Right lobe of liver (tissue), 6 donors: ENCODE data around the gene LDLRAD4. TPM values are rescaled to one million over a fixed set of nuclear protein-coding genes. Genes with fewer than 3 reads are reported as not detected.

Source experiments
- ATAC-seq, 4 donors: fragments of 200-7000 bp; cut with Tn5 transposase; one replicate each; pipeline ENCODE4 v1.9.1; 2020; ENCODE audit warnings: mild to moderate bottlenecking in 4 of 4, moderate library complexity in 4 of 4
- DNase-seq, 3 donors: peaks; one replicate each; pipeline ENCODE4 v3.0.0-alpha.2; 2020
- H3K27ac ChIP-seq, 3 donors: fragments of 200-600 bp; one replicate each; pipeline ENCODE4 v1.8.0; 2022
- H3K27me3 ChIP-seq, 2 donors: fragments of 200-600 bp; one replicate each; pipeline ENCODE4 v1.8.0; 2022
- H3K36me3 ChIP-seq, 4 donors: fragments of 200-600 bp; sonication (generic) in 1 of 4; one replicate each; pipeline versions ENCODE4 v1.5.1 to v1.8.0; 2017 to 2022; ENCODE audit warnings: control low read depth in 1 of 4
- H3K4me1 ChIP-seq, 4 donors: fragments of 200-600 bp; sonication (generic) in 1 of 4; one replicate each; pipeline versions ENCODE4 v1.5.1 to v1.8.0; 2017 to 2022; ENCODE audit warnings: control low read depth in 1 of 4
- H3K4me3 ChIP-seq, 3 donors: fragments of 200-600 bp; one replicate each; pipeline ENCODE4 v1.8.0; 2022
- H3K9me3 ChIP-seq, 4 donors: fragments of 200-600 bp; sonication (generic) in 1 of 4; one replicate each; pipeline versions ENCODE4 v1.5.1 to v1.8.0; 2017 to 2022; ENCODE audit warnings: control low read depth in 1 of 4
- POLR2A ChIP-seq: fragments of 450-650 bp; IDR thresholded peaks from one replicate; pipeline ENCODE4 v1.6.1; 2017; ENCODE audit warnings: antibody characterized with exemption, mild to moderate bottlenecking
- WGBS: methylation state at CpG from one replicate; pipeline ENCODE4 v1.1.6; 2018; ENCODE audit warnings: low coverage, low lambda C conversion rate; ENCODE audit not compliant: insufficient coverage; ENCODE audit errors: missing lambda C conversion rate; 5-methylcytosine and 5-hydroxymethylcytosine counted together
- intact Hi-C, 2 donors: fragments of 100-400 bp; cut with DNase I; formaldehyde crosslinking; loops; one replicate each; pipeline versions ENCODE4 v1.11.2 to v1.14.1; 2022
- total RNA-seq, 6 experiments: library from RNA; depleted of rRNA in 2 of 6; stranded (reverse); fragments of >200 nt in 2 of 6; fragmentation: NEBNext Ultra II Directional in 3 of 6; extraction: Animal tissue kit (Norgen Biotek cat#: 25700) in 3 of 6; gene quantifications; one replicate each; pipeline versions ENCODE4 v1.1.0 to v1.2.4, GENCODE V29; 2016 to 2023
- TF ChIP-seq, protein P1 (sequence below), 4 donors: fragments of 200-600 bp in 3 of 4; fragments of 450-650 bp in 1 of 4; IDR thresholded peaks; one replicate each; pipeline versions ENCODE4 v1.5.1 to v1.8.0; 2016 to 2022; ENCODE audit warnings: antibody characterized with exemption in 4 of 4, mild to moderate bottlenecking in 2 of 4
- donor health status: DM: no; HTN: yes; CAD: no.
- donor health status: DM: no; HTN: no; CAD: no.
- donor health status: DM: no; HTN: no; CAD: no.
- donor health status: DM: no; HTN: yes; CAD: no.
- donor health status: DM: no; HTN: yes; CAD: no.

LDLRAD4 gene
- total RNA-seq, 6 experiments from 2014 or later, result 10.6 to 66.4 (median 18.7) TPM

DNA sequence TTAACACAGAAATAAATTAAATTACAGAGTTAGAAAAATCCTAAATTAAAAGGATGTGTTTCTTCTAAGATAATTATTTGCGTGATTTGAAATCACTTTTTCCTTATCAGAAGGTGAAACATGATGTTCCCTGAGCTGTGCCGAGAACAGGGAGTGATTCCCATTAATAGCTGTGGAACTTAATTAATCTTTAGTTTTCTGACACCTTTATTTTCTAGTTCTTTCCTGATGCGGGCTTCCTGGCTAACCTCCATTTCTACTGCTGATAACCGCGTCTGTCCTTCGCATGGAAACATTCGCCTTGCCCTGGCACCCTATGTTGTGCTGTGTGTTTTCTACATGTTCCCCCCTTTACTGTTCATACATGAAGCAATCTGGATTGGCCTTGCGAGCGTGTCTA is 334.9 kb downstream of the LDLRAD4 start:
- WGBS, result 73% methylated on average over 9 of the region's 9 CpGs
- ATAC-seq (no peak), DNase-seq (no peak)
- Histone ChIP-seq H3K27ac (no peak overlapping the region), H3K4me1 (peaks cover 0 to 17% (median 8%) of the 10 kb centered on the region in 4 donors), H3K9me3 (no peaks in the 10 kb centered on the region), H3K27me3 (no peaks in the 10 kb centered on the region), H3K36me3 (no peaks in the 10 kb centered on the region), H3K4me3 (no peak overlapping the region)
- TF ChIP-seq, protein P1, sequence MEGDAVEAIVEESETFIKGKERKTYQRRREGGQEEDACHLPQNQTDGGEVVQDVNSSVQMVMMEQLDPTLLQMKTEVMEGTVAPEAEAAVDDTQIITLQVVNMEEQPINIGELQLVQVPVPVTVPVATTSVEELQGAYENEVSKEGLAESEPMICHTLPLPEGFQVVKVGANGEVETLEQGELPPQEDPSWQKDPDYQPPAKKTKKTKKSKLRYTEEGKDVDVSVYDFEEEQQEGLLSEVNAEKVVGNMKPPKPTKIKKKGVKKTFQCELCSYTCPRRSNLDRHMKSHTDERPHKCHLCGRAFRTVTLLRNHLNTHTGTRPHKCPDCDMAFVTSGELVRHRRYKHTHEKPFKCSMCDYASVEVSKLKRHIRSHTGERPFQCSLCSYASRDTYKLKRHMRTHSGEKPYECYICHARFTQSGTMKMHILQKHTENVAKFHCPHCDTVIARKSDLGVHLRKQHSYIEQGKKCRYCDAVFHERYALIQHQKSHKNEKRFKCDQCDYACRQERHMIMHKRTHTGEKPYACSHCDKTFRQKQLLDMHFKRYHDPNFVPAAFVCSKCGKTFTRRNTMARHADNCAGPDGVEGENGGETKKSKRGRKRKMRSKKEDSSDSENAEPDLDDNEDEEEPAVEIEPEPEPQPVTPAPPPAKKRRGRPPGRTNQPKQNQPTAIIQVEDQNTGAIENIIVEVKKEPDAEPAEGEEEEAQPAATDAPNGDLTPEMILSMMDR (IDR thresholded peaks at IDR 0.05), result no peak
- no peak for TF ChIP-seq POLR2A
- intact Hi-C loops, result no loop called here

- no peaks in the 10 kb centered on the region for H3K36me3 ChIP-seq
Measured at GRCh38 chr18:13555192-13555591, 336.6 kb downstream of the LDLRAD4 start.

GRCh38 chr18:13555865-13556264 is 337.3 kb downstream of the LDLRAD4 start:
- H3K4me1 ChIP-seq, result peaks cover 0 to 11% (median 6%) of the 10 kb centered on the region in 4 donors
- WGBS, result 60% methylated on average over 3 of the region's 3 CpGs
- TF ChIP-seq, protein P1 (IDR thresholded peaks at IDR 0.05), result no peak
- TF ChIP-seq POLR2A, result no peak
- intact Hi-C loops, result no loop called here
- DNase-seq (no peak), ATAC-seq (no peak)
- no peak overlapping the region for H3K27ac ChIP-seq
- H3K9me3 ChIP-seq, result no peaks in the 10 kb centered on the region
- H3K4me3 ChIP-seq, result no peak overlapping the region
- H3K36me3 ChIP-seq, result no peaks in the 10 kb centered on the region
- no peaks in the 10 kb centered on the region for H3K27me3 ChIP-seq

More at GRCh38 chr18:13555192-13555591, 336.6 kb downstream of the LDLRAD4 start:
- Histone ChIP-seq H3K4me3 (no peak overlapping the region), H3K27me3 (no peaks in the 10 kb centered on the region), H3K9me3 (no peaks in the 10 kb centered on the region), H3K27ac (no peak overlapping the region), H3K4me1 (peaks cover 0 to 17% (median 6%) of the 10 kb centered on the region in 4 donors)
- DNase-seq (no peak), ATAC-seq (no peak)
- intact Hi-C loops, result no loop called here
- 89% methylated on average over 2 of the region's 2 CpGs for WGBS
- TF ChIP-seq, protein P1 (IDR thresholded peaks at IDR 0.05), result no peak
- TF ChIP-seq POLR2A, result no peak

DNA sequence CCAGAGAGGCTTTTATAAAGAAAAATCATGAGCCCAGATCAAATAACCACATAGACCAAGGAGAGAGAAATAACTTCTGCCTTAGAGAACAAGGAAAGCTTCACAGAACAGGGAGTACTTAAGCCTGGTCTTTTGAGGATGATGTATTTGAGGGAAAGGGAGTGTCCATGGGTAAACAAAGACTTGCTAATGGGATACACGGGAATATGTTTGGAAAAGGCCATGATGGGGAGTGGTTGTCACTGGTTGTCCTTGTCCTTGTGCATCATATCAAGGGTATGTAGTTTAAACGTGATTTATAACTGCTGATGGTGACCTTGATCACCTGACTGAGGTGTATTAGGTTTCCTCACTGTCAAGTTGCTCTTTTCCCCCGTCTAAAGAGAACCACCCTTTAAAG is 337.9 kb downstream of the LDLRAD4 start:
- no peak overlapping the region for H3K4me3 ChIP-seq
- intact Hi-C loops, result no loop called here
- WGBS, result 25% methylated on average over 3 of the region's 3 CpGs
- H3K4me1 ChIP-seq, result peaks cover 0 to 8% (median 2%) of the 10 kb centered on the region in 4 donors
- H3K27ac ChIP-seq, result no peak overlapping the region
- ATAC-seq, result no peak
- H3K36me3 ChIP-seq, result no peaks in the 10 kb centered on the region
- no peaks in the 10 kb centered on the region for H3K9me3 ChIP-seq
- no peak for DNase-seq
- TF ChIP-seq, protein P1 (IDR thresholded peaks at IDR 0.05), result no peak
- TF ChIP-seq POLR2A, result no peak
- no peaks in the 10 kb centered on the region for H3K27me3 ChIP-seq

DNA sequence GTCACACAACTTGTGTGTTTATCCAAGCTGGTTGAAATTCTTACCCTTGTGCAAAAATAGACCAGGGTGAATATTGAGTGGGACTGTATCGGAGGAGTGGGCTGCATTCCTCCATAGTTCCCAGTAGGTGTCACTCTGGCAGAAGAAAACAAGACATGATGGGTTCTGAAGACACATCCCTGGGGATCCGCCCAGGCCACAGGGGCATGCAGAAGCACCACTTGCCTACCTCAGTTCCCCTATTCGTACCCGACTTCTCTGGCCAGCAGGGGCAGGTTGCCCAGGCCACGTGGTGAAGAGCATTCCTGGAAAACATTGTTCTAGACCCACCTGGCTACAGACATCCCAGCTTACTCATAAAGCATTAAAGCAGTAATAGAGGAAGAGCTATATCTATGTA is 339.6 kb downstream of the LDLRAD4 start:
- H3K27me3 ChIP-seq, result no peaks in the 10 kb centered on the region
- H3K27ac ChIP-seq, result no peak overlapping the region
- DNase-seq (no peak), ATAC-seq (peak; percentile 78 to 89 (median 82))
- intact Hi-C loops, result no loop called here
- no peak for TF ChIP-seq POLR2A
- TF ChIP-seq, protein P1 (IDR thresholded peaks at IDR 0.05), result peak; percentile 44 to 60 (median 49)
- H3K9me3 ChIP-seq, result no peaks in the 10 kb centered on the region
- H3K36me3 ChIP-seq, result no peaks in the 10 kb centered on the region
- 6% methylated on average over 5 of the region's 5 CpGs for WGBS
- H3K4me3 ChIP-seq, result no peak overlapping the region
- H3K4me1 ChIP-seq, result peaks cover 0 to 7% (median 0%) of the 10 kb centered on the region in 4 donors
